DOHH2 (cell line): ENCODE measurements around the gene ESYT2.

ENCODE experiments used
- H3F3A ChIP-seq: fragments of 200-600 bp; sonication (generic), shearing (Covaris generic); 2 replicates; pipeline ENCODE4 v1.6.0; 2016; ENCODE audit warnings: antibody characterized with exemption, mild to moderate bottlenecking; ENCODE audit not compliant: control insufficient read depth, insufficient read depth
- H3K27ac ChIP-seq: fragments of 200-600 bp; sonication (generic); 2 replicates; pipeline ENCODE4 v1.5.1; 2014; ENCODE audit warnings: low read depth, mild to moderate bottlenecking, low read length, moderate library complexity
- H3K27me3 ChIP-seq: fragments of 200-600 bp; sonication (generic); 2 replicates; pipeline ENCODE4 v1.6.1; 2014; ENCODE audit warnings: mild to moderate bottlenecking, low read length, mixed read lengths; ENCODE audit not compliant: control insufficient read depth
- H3K36me3 ChIP-seq: fragments of 200-600 bp; sonication (generic); 2 replicates; pipeline ENCODE4 v1.6.1; 2014; ENCODE audit warnings: mild to moderate bottlenecking, low read length, moderate library complexity, mixed read lengths; ENCODE audit not compliant: control insufficient read depth
- H3K4me1 ChIP-seq: fragments of 200-600 bp; sonication (generic); 2 replicates; pipeline ENCODE4 v1.6.1; 2014; ENCODE audit warnings: mild to moderate bottlenecking, low read length, mixed read lengths; ENCODE audit not compliant: control insufficient read depth
- H3K4me2 ChIP-seq: fragments of 200-600 bp; sonication (generic); 2 replicates; pipeline ENCODE4 v1.6.0; 2014; ENCODE audit warnings: mild to moderate bottlenecking, low read length, moderate library complexity
- H3K4me3 ChIP-seq: fragments of 200-600 bp; sonication (generic); 2 replicates; pipeline ENCODE4 v1.5.1; 2014; ENCODE audit warnings: mild to moderate bottlenecking, low read length, mixed read lengths
- H3K79me2 ChIP-seq: fragments of 200-600 bp; sonication (generic); 2 replicates; pipeline ENCODE4 v1.6.1; 2014; ENCODE audit warnings: mild to moderate bottlenecking, low read length, mixed read lengths; ENCODE audit not compliant: control insufficient read depth
- H3K9me2 ChIP-seq: fragments of 200-600 bp; sonication (generic); replicated peaks from 2 replicates; pipeline ENCODE4 v1.6.1; 2014; ENCODE audit warnings: mild to moderate bottlenecking, low read length, mixed read lengths; ENCODE audit not compliant: control insufficient read depth
- H3K9me3 ChIP-seq: fragments of 200-600 bp; sonication (generic); 2 replicates; pipeline ENCODE4 v1.6.1; 2014; ENCODE audit warnings: antibody characterized with exemption, low read length, mixed read lengths; ENCODE audit not compliant: control insufficient read depth, insufficient read depth
- H4K20me1 ChIP-seq: fragments of 200-600 bp; sonication (generic); 2 replicates; pipeline ENCODE4 v1.6.0; 2014; ENCODE audit warnings: low read depth, mild to moderate bottlenecking, antibody characterized with exemption, low read length, moderate library complexity; ENCODE audit not compliant: control insufficient read depth, insufficient read depth
- EZH2phosphoT487 ChIP-seq: fragments of 200-600 bp; sonication (generic); IDR thresholded peaks from 2 replicates; pipeline ENCODE4 v1.6.1; 2017; ENCODE audit warnings: borderline replicate concordance, mild to moderate bottlenecking, antibody characterized with exemption, low read length, moderate library complexity, mixed read lengths
- TF ChIP-seq, protein P1 (sequence below): fragments of 200-600 bp; sonication (generic); IDR thresholded peaks from one replicate; pipeline ENCODE4 v1.5.1; 2014; ENCODE audit warnings: antibody characterized with exemption, mild to moderate bottlenecking, low read depth, low read length; ENCODE audit not compliant: poor library complexity, severe bottlenecking

ESYT2 gene

DNA sequence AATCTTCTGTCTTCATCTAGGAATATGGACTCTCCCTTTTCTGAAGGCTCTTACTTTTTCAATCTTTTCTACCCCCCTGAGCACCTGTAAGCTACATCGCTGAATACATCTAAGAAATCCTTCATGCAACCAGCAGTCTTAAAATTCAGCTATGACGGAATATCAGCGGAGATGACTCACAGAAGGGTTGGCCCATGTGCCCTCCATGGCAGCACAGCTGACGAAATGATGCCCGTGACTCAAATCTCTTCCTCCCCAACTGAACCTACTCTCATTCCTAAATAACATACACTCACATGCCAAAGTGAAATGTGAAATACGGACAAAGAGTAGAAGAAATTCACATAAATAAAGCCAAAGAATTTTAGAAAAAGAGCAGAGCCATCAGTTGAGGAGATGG, 94.4 kb downstream of the ESYT2 start:
- peaks cover 17% of the 10 kb centered on the region for H3K36me3 ChIP-seq
- TF ChIP-seq EZH2phosphoT487: no peak
- TF ChIP-seq, protein P1, sequence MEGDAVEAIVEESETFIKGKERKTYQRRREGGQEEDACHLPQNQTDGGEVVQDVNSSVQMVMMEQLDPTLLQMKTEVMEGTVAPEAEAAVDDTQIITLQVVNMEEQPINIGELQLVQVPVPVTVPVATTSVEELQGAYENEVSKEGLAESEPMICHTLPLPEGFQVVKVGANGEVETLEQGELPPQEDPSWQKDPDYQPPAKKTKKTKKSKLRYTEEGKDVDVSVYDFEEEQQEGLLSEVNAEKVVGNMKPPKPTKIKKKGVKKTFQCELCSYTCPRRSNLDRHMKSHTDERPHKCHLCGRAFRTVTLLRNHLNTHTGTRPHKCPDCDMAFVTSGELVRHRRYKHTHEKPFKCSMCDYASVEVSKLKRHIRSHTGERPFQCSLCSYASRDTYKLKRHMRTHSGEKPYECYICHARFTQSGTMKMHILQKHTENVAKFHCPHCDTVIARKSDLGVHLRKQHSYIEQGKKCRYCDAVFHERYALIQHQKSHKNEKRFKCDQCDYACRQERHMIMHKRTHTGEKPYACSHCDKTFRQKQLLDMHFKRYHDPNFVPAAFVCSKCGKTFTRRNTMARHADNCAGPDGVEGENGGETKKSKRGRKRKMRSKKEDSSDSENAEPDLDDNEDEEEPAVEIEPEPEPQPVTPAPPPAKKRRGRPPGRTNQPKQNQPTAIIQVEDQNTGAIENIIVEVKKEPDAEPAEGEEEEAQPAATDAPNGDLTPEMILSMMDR: no peak
- H4K20me1 ChIP-seq: no peaks in the 10 kb centered on the region
- H3K9me2 ChIP-seq: no peaks in the 10 kb centered on the region
- no peaks in the 10 kb centered on the region for H3F3A ChIP-seq
- no peaks in the 10 kb centered on the region for H3K79me2 ChIP-seq
- H3K27me3 ChIP-seq: no peaks in the 10 kb centered on the region
- no peaks in the 10 kb centered on the region for H3K4me1 ChIP-seq
- H3K27ac ChIP-seq: no peak overlapping the region
- no peaks in the 10 kb centered on the region for H3K9me3 ChIP-seq
- no peak overlapping the region for H3K4me3 ChIP-seq
- no peak overlapping the region for H3K4me2 ChIP-seq

DNA sequence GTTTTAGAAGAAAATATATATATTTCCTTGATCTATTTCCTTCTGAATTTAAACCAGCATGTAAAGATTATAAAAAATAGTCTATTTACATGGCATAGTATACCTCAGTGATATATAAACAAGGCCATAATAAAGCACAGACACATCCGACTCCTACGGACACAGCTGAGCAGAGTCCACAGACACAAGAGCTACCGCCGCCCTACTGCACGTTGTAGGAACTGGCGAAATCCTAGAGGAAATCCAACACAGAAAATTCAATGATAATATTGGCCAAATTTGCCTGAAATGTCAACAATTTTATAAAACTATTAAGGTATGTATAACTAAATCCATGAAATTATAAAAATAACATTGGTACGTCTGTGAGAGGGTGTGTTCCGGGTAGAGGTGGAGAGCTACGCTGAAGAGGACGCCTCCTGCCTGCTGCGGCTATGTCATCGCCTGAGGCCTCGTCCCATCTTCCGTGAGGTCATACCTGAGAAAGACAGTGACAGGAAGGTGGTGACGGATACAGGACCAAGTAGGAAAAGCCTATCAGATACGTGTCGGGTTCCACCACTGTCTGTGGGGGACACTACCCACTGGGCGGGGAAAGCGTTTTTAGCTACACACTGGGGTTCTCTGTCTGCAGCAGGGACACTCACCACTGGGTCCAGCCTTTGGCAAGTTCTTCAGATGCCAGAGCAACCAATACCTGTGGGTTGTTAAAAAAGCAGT, 95.4 kb downstream of the ESYT2 start:
- Histone ChIP-seq H3K4me3 (no peak overlapping the region), H3K79me2 (no peaks in the 10 kb centered on the region), H3K27ac (no peak overlapping the region), H4K20me1 (no peaks in the 10 kb centered on the region), H3K36me3 (peaks cover 12% of the 10 kb centered on the region; the same call in 1 of the 2 replicates), H3K9me2 (no peaks in the 10 kb centered on the region), H3K4me2 (no peak overlapping the region), H3K4me1 (no peaks in the 10 kb centered on the region), H3K9me3 (no peaks in the 10 kb centered on the region), H3F3A (no peaks in the 10 kb centered on the region), H3K27me3 (no peaks in the 10 kb centered on the region)
- TF ChIP-seq, protein P1: peak; percentile 22
- no peak for TF ChIP-seq EZH2phosphoT487

DNA sequence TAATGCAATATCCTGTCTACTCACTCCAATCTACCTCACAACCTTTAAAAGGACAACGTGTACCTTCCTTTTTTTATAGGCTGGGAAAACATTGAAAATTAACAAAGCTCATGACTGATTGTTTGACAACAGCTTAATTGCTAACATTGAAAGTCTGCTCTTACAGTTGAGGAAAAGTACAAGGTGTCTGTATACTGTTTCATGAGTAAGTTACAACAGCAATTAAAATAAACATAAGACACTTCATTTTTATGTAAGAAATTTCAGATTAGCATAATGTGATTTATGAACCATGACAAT, 96.1 kb downstream of the ESYT2 start:
- H4K20me1 ChIP-seq: no peaks in the 10 kb centered on the region
- H3K27me3 ChIP-seq: no peaks in the 10 kb centered on the region
- no peaks in the 10 kb centered on the region for H3F3A ChIP-seq
- no peaks in the 10 kb centered on the region for H3K79me2 ChIP-seq
- H3K9me2 ChIP-seq: no peaks in the 10 kb centered on the region
- H3K36me3 ChIP-seq: peaks cover 8% of the 10 kb centered on the region; the same call in 1 of the 2 replicates
- no peak overlapping the region for H3K4me3 ChIP-seq
- no peaks in the 10 kb centered on the region for H3K4me1 ChIP-seq
- H3K27ac ChIP-seq: no peak overlapping the region
- no peaks in the 10 kb centered on the region for H3K9me3 ChIP-seq
- H3K4me2 ChIP-seq: no peak overlapping the region
- no peak for TF ChIP-seq EZH2phosphoT487
- TF ChIP-seq, protein P1: peak; percentile 0
